Activated B cell treated with CpG ODN at 0.5 μM for 24 hours (primary cell): ENCODE measurements around the gene MACROD2. TPM values are rescaled to one million over a fixed set of nuclear protein-coding genes. Genes with fewer than 3 reads are reported as not detected.

Experiments used
- ATAC-seq: fragments of 200-7000 bp; cut with Tn5 transposase; one replicate; pipeline ENCODE4 v1.10.0; 2021; ENCODE audit warnings: low read depth, mild to moderate bottlenecking, moderate library complexity
- CTCF ChIA-PET: fragments of 350-600 bp; sonication (Branson Sonifier 250); formaldehyde crosslinking; loops from one replicate; lab custom pipeline; 2021; ENCODE audit warnings: antibody characterized with exemption; lab: Charles Lee
- POLR2A ChIA-PET: fragments of 350-600 bp; sonication (Branson Sonifier 250); formaldehyde crosslinking; loops from one replicate; lab custom pipeline; 2021; ENCODE audit warnings: antibody characterized with exemption; lab: Charles Lee
- DNase-seq: peaks from one replicate; pipeline ENCODE4 v3.0.0; 2022
- H3K27ac Mint-ChIP-seq: one replicate; pipeline ENCODE4 v1.8.0; 2020; ENCODE audit warnings: mixed read lengths
- H3K27me3 Mint-ChIP-seq: one replicate; pipeline ENCODE4 v1.8.0; 2021; ENCODE audit warnings: mixed read lengths
- H3K36me3 Mint-ChIP-seq: one replicate; pipeline ENCODE4 v1.8.0; 2021; ENCODE audit warnings: low read depth, mixed read lengths
- H3K4me1 Mint-ChIP-seq: one replicate; pipeline ENCODE4 v1.8.0; 2021; ENCODE audit warnings: mixed read lengths
- H3K4me3 Mint-ChIP-seq: one replicate; pipeline ENCODE4 v1.8.0; 2020; ENCODE audit warnings: mild to moderate bottlenecking, mixed read lengths
- H3K9me3 Mint-ChIP-seq: one replicate; pipeline ENCODE4 v1.8.0; 2020; ENCODE audit warnings: mixed read lengths
- intact Hi-C: fragments of 100-400 bp; cut with micrococcal nuclease; formaldehyde crosslinking; loops from one replicate; pipeline ENCODE4 v1.15.1; 2024
- total RNA-seq: library from RNA; stranded (reverse); gene quantifications from 2 replicates; pipeline ENCODE4 v1.2.3, GENCODE V29; 2022
- TF ChIP-seq, protein P1 (sequence below): fragments of 200-600 bp; IDR thresholded peaks from one replicate; pipeline ENCODE4 v1.8.0; 2022; ENCODE audit warnings: antibody characterized with exemption, mild to moderate bottlenecking

MACROD2 gene
- total RNA-seq, 1 donor from 2014 or later = 55.1 TPM

DNA sequence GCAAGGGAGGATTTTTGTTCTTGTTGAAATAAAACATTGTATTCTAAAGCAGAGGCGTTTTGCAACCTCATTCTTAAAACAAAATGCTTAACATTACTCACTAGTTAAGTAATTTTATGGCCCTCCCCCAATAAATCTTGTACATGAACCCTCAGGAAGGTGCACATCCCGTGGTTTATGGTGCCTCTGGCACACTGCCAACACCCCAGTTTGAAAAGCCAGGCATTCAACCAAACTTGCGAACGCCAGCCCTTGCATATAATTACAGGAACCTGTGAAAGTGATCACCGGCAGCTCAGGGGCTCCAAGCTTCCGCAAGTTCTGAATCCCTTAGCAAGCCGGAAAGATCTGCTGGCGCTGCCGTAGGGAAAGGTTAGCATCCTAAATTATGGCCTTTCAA lies 1451.1 kb downstream of the MACROD2 start:
- intact Hi-C loops = no loop called here
- H3K4me3 Mint-ChIP-seq = no peak overlapping the region
- no peak overlapping the region for H3K27ac Mint-ChIP-seq
- no peaks in the 10 kb centered on the region for H3K4me1 Mint-ChIP-seq
- H3K36me3 Mint-ChIP-seq = no peaks in the 10 kb centered on the region
- POLR2A ChIA-PET = no interaction called here
- DNase-seq = no peak
- H3K9me3 Mint-ChIP-seq = no peaks in the 10 kb centered on the region
- ATAC-seq = no peak
- H3K27me3 Mint-ChIP-seq = no peaks in the 10 kb centered on the region
- TF ChIP-seq, protein P1, sequence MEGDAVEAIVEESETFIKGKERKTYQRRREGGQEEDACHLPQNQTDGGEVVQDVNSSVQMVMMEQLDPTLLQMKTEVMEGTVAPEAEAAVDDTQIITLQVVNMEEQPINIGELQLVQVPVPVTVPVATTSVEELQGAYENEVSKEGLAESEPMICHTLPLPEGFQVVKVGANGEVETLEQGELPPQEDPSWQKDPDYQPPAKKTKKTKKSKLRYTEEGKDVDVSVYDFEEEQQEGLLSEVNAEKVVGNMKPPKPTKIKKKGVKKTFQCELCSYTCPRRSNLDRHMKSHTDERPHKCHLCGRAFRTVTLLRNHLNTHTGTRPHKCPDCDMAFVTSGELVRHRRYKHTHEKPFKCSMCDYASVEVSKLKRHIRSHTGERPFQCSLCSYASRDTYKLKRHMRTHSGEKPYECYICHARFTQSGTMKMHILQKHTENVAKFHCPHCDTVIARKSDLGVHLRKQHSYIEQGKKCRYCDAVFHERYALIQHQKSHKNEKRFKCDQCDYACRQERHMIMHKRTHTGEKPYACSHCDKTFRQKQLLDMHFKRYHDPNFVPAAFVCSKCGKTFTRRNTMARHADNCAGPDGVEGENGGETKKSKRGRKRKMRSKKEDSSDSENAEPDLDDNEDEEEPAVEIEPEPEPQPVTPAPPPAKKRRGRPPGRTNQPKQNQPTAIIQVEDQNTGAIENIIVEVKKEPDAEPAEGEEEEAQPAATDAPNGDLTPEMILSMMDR = no peak
- CTCF ChIA-PET = no interaction called here

DNA sequence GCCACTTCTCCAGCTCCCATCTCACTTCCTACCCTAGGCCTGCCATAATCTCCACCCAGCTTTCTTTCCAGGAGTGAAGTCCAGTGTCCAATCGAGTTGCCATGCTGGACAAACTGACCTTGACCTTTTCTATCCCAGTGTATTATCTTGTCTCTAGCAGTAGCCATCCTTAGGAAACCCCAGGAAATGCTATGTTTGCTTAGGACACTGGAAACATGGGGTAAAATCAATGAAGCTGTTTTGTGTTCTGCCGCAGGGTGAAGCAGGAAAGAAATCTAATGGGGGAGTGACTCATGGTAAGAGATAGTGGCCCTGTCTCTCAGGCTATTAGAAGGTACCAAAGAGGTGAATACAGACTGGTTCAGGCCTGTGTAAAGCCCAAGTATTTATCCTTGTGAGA lies 1452.2 kb downstream of the MACROD2 start:
- ChIA-PET POLR2A (no interaction called here), CTCF (no interaction called here)
- no peak for DNase-seq
- no peak for ATAC-seq
- H3K27me3 Mint-ChIP-seq = no peaks in the 10 kb centered on the region
- no peak overlapping the region for H3K27ac Mint-ChIP-seq
- TF ChIP-seq, protein P1 = no peak
- no peaks in the 10 kb centered on the region for H3K36me3 Mint-ChIP-seq
- H3K9me3 Mint-ChIP-seq = no peaks in the 10 kb centered on the region
- intact Hi-C loops = no loop called here
- no peak overlapping the region for H3K4me3 Mint-ChIP-seq
- no peaks in the 10 kb centered on the region for H3K4me1 Mint-ChIP-seq

DNA sequence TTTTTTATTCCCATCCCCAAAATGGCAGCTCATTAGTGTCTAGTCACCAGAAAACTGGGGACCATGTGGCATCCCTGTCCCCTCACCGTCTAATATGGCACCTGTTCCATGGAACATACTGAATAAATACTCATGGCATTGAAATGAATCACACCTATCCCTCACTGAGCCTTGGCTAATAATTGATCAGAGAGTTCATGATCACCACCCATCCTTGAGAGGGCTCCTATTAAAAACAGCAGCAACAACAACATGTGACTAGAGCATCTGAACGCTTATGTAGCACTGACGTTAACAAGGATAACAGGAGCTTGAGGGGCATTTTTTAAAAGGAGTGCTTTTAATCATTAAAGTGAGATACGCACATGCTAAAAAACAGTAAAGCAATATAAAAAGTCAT lies 1453.7 kb downstream of the MACROD2 start:
- ATAC-seq (no peak), DNase-seq (no peak)
- ChIA-PET POLR2A (no interaction called here), CTCF (no interaction called here)
- Mint-ChIP-seq H3K27me3 (no peaks in the 10 kb centered on the region), H3K36me3 (no peaks in the 10 kb centered on the region), H3K9me3 (no peaks in the 10 kb centered on the region), H3K27ac (no peak overlapping the region), H3K4me3 (no peak overlapping the region), H3K4me1 (no peaks in the 10 kb centered on the region)
- TF ChIP-seq, protein P1 = no peak
- intact Hi-C loops = no loop called here

DNA sequence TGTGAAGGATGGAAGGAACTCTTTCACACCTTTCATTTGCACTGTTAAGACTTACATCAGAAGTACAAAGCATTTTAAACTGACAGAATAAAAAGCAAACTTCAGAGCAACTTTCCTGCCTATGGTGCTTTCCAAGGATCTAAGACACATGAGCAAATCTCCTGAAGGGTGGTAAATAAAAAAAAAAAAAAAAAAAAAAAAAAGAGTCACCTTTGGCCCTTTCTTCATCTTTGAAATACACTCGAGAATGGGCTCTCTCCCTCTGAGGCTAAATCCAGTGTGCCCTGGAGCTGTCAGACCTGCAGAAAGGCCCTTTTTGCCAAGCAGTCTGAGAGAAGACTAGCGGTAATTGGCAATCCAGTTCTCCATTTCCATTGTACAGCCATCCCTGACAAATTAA lies 1455.9 kb downstream of the MACROD2 start:
- Mint-ChIP-seq H3K27me3 (no peaks in the 10 kb centered on the region), H3K9me3 (no peaks in the 10 kb centered on the region), H3K4me3 (no peak overlapping the region), H3K27ac (no peak overlapping the region), H3K36me3 (no peaks in the 10 kb centered on the region), H3K4me1 (no peaks in the 10 kb centered on the region)
- DNase-seq = no peak
- no peak for ATAC-seq
- CTCF ChIA-PET = no interaction called here
- intact Hi-C loops = no loop called here
- POLR2A ChIA-PET = no interaction called here
- TF ChIP-seq, protein P1 = no peak

DNA sequence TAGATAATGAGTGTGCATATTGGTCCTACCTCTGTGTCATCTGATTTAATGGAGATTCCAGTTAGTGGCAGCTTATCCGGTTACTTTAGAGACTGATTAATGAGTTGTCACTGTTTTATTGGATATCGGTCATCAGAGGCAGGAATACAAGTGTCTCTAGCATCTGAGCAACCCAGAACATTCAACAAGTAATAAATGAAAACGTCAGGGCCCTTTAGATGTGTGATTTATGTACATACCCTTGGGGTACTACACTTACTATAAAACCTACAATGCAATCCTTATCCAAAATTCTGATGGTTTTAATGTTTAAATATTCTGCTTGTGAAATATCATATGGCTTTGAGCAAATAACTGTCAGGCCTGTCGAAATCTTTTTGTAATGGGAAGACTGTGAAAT lies 1460.0 kb downstream of the MACROD2 start:
- intact Hi-C loops = no loop called here
- Mint-ChIP-seq H3K27me3 (peaks cover 2% of the 10 kb centered on the region), H3K36me3 (no peaks in the 10 kb centered on the region), H3K4me1 (peaks cover 8% of the 10 kb centered on the region), H3K27ac (no peak overlapping the region), H3K9me3 (no peaks in the 10 kb centered on the region), H3K4me3 (no peak overlapping the region)
- CTCF ChIA-PET = no interaction called here
- DNase-seq = no peak
- ATAC-seq = no peak
- POLR2A ChIA-PET = no interaction called here
- TF ChIP-seq, protein P1 = no peak
